HepG2 (cell line): Measurements from ENCODE around the gene TMEM141. TPM values are rescaled to one million over a fixed set of nuclear protein-coding genes. Genes with fewer than 3 reads are reported as not detected.

Experiments used
- GATA4 ChIP-seq: sonication (generic); IDR thresholded peaks from 2 replicates; pipeline ENCODE4 v1.6.1; 2016; ENCODE audit warnings: antibody characterized with exemption, low read depth, borderline replicate concordance
- HMGA1 ChIP-seq: sonication (generic); formaldehyde crosslinking; conservative IDR thresholded peaks from 2 replicates; pipeline ENCODE4 v1.4.0; 2020; ENCODE audit warnings: missing genetic modification reagents
- POGK ChIP-seq: sonication (generic); formaldehyde crosslinking; conservative IDR thresholded peaks from 2 replicates; pipeline ENCODE4 v1.8.0; 2022; ENCODE audit warnings: mild to moderate bottlenecking, moderate library complexity, missing genetic modification reagents
- RERE ChIP-seq: IDR thresholded peaks from 2 replicates; pipeline ENCODE4 v1.6.1; 2016; ENCODE audit warnings: low read depth, missing genetic modification reagents, missing compliant biosample characterization
- SIN3A ChIP-seq: IDR thresholded peaks from 2 replicates; pipeline ENCODE4 v1.6.1; 2011; ENCODE audit warnings: low read depth, mild to moderate bottlenecking, control low read depth, low read length, borderline replicate concordance
- SPEN ChIP-seq: sonication (generic); formaldehyde crosslinking; IDR thresholded peaks from 2 replicates; pipeline ENCODE4 v1.5.1; 2020; ENCODE audit warnings: low read depth, mild to moderate bottlenecking, missing genetic modification reagents
- TEAD3 ChIP-seq: optimal IDR thresholded peaks from 2 replicates; pipeline ENCODE3; 2016; ENCODE audit warnings: borderline replicate concordance
- ZFAT ChIP-seq: sonication (generic); formaldehyde crosslinking; conservative IDR thresholded peaks from 2 replicates; pipeline ENCODE4 v1.8.1; 2023; ENCODE audit warnings: missing genetic modification reagents, inconsistent platforms
- ZFY ChIP-seq: sonication (generic); formaldehyde crosslinking; IDR thresholded peaks from 2 replicates; pipeline ENCODE4 v1.4.0; 2020; ENCODE audit warnings: missing genetic modification reagents
- ZNF160 ChIP-seq: sonication (generic); formaldehyde crosslinking; IDR thresholded peaks from 2 replicates; pipeline ENCODE4 v1.8.0; 2022; ENCODE audit warnings: mild to moderate bottlenecking, inconsistent platforms, missing genetic modification reagents
- ZNF235 ChIP-seq: sonication (generic); formaldehyde crosslinking; IDR thresholded peaks from 2 replicates; pipeline ENCODE4 v1.8.1; 2023; ENCODE audit warnings: mild to moderate bottlenecking, missing genetic modification reagents, borderline replicate concordance
- ZNF557 ChIP-seq: sonication (generic); formaldehyde crosslinking; IDR thresholded peaks from 2 replicates; pipeline ENCODE4 v1.4.0; 2020; ENCODE audit warnings: missing genetic modification reagents
- ZNF558 ChIP-seq: sonication (generic); formaldehyde crosslinking; IDR thresholded peaks from 2 replicates; pipeline ENCODE4 v1.9.0; 2022; ENCODE audit warnings: mild to moderate bottlenecking, missing genetic modification reagents, borderline replicate concordance
- ZNF883 ChIP-seq: sonication (generic); formaldehyde crosslinking; IDR thresholded peaks from 2 replicates; pipeline ENCODE4 v1.5.1; 2020; ENCODE audit warnings: mild to moderate bottlenecking, missing genetic modification reagents; ENCODE audit errors: not compliant biosample characterization
- polyA plus RNA-seq, 8 experiments: library from polyadenylated mRNA; depleted of rRNA in 3 of 8; stranded (reverse) in 7 of 8; unstranded in 1 of 8; fragments of >200 nt; fragmentation: Illumina TruSeq in 4 of 8; extraction: Trizol in 4 of 8; gene quantifications; 2 replicates each; pipeline versions ENCODE4 v1.2.1 to v1.2.3, GENCODE V29; 2011 to 2016; ENCODE audit warnings: low read depth in 4 of 8, missing spikeins in 1 of 8, mixed read lengths in 1 of 8; ENCODE audit not compliant: insufficient read depth in 1 of 8
- total RNA-seq, 5 experiments: library from RNA; depleted of rRNA; stranded (reverse); fragments of >200 nt; fragmentation: Illumina TruSeq; extraction: Trizol; gene quantifications; 2 replicates each; pipeline ENCODE4 v1.2.3, GENCODE V29; 2016; ENCODE audit warnings: low read depth in 1 of 5
- TF ChIP-seq, protein P1 (sequence below): sonication (generic); formaldehyde crosslinking; IDR thresholded peaks from 2 replicates; pipeline ENCODE4 v1.5.0; 2020; ENCODE audit warnings: mild to moderate bottlenecking, missing genetic modification reagents
- TF ChIP-seq, protein P2 (sequence below): sonication (generic); formaldehyde crosslinking; IDR thresholded peaks from 2 replicates; pipeline ENCODE4 v1.5.1; 2020; ENCODE audit warnings: missing genetic modification reagents, mild to moderate bottlenecking, borderline replicate concordance

The TMEM141 gene
- total and polyA plus RNA-seq, 2 of the 13 experiments (the other 11 are each of a cell fraction or from before 2014, with no cell fraction given) = 81.0 to 202 TPM

- TF ChIP-seq ZNF160 (CRISPR knock-in tag) = peak; percentile 53; the same call in 1 of the 2 replicates
- TF ChIP-seq ZFAT (CRISPR knock-in tag) = 0 out of 2 replicates have a peak, but pooled peaks have one; percentile 39
- peak; percentile 25 for TF ChIP-seq TEAD3 (CRISPR knock-in tag)
- 0 out of 2 replicates have a peak, but pooled peaks have one; percentile 18 for TF ChIP-seq ZNF235 (CRISPR knock-in tag)
- TF ChIP-seq RERE (CRISPR knock-in tag) = no peak
- TF ChIP-seq SPEN (CRISPR knock-in tag) = peak; percentile 32; the same call in 1 of the 2 replicates
- TF ChIP-seq ZNF557 (CRISPR knock-in tag) = 0 out of 2 replicates have a peak, but pooled peaks have one; percentile 15
- TF ChIP-seq SIN3A = peak; percentile 48; the same call in 1 of the 2 replicates
- peak; percentile 57; the same call in 1 of the 2 replicates for TF ChIP-seq POGK (CRISPR knock-in tag)
- TF ChIP-seq, protein P1, sequence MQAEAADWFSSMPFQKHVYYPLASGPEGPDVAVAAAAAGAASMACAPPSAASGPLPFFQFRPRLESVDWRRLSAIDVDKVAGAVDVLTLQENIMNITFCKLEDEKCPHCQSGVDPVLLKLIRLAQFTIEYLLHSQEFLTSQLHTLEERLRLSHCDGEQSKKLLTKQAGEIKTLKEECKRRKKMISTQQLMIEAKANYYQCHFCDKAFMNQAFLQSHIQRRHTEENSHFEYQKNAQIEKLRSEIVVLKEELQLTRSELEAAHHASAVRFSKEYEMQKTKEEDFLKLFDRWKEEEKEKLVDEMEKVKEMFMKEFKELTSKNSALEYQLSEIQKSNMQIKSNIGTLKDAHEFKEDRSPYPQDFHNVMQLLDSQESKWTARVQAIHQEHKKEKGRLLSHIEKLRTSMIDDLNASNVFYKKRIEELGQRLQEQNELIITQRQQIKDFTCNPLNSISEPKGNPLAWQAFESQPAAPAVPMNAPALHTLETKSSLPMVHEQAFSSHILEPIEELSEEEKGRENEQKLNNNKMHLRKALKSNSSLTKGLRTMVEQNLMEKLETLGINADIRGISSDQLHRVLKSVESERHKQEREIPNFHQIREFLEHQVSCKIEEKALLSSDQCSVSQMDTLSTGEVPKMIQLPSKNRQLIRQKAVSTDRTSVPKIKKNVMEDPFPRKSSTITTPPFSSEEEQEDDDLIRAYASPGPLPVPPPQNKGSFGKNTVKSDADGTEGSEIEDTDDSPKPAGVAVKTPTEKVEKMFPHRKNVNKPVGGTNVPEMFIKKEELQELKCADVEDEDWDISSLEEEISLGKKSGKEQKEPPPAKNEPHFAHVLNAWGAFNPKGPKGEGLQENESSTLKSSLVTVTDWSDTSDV (CRISPR knock-in tag) = peak; percentile 70; the same call in 1 of the 2 replicates
- 0 out of 2 replicates have a peak, but pooled peaks have one; percentile 36 for TF ChIP-seq GATA4
- 0 out of 2 replicates have a peak, but pooled peaks have one; percentile 46 for TF ChIP-seq ZFY (CRISPR knock-in tag)
- TF ChIP-seq, protein P2, sequence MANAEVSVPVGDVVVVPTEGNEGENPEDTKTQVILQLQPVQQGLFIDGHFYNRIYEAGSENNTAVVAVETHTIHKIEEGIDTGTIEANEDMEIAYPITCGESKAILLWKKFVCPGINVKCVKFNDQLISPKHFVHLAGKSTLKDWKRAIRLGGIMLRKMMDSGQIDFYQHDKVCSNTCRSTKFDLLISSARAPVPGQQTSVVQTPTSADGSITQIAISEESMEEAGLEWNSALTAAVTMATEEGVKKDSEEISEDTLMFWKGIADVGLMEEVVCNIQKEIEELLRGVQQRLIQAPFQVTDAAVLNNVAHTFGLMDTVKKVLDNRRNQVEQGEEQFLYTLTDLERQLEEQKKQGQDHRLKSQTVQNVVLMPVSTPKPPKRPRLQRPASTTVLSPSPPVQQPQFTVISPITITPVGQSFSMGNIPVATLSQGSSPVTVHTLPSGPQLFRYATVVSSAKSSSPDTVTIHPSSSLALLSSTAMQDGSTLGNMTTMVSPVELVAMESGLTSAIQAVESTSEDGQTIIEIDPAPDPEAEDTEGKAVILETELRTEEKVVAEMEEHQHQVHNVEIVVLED = peak; percentile 51; the same call in 1 of the 2 replicates
- no peak for TF ChIP-seq ZNF883 (CRISPR knock-in tag)
- TF ChIP-seq ZNF558 (CRISPR knock-in tag) = peak; percentile 61; the same call in 1 of the 2 replicates
- no peak for TF ChIP-seq HMGA1 (CRISPR knock-in tag)
Measured at GRCh38 chr9:136807281-136808074, 16.3 kb downstream of the TMEM141 start, which contains the start of gene RABL6 (continued).
